ENCODE data around the gene HOXB7. TPM values are rescaled to one million over a fixed set of nuclear protein-coding genes. Genes with fewer than 3 reads are reported as not detected.

Gene HOXB7
- total RNA-seq, 4 donors from 2014 or later: 5.3 to 11.5 (median 8.4) TPM

- no peak for TF ChIP-seq CTCF (IDR thresholded peaks at IDR 0.05)
- ATAC-seq (ENCODE audit: low FRiP score) (no peak), DNase-seq (ENCODE audit: low spot score) (no peak)
These were observed 20.1 kb downstream of the HOXB7 start for GRCh38 chr17:48590607-48591161.

GRCh38 chr17:48589831-48590606 lies 20.8 kb downstream of the HOXB7 start, which contains the start of gene HOXB3:
Gene HOXB3, minus strand, starts transcription at chr17:48590241. Its CDS starts 37,767 bp downstream, at chr17:48552474.
- DNase-seq (ENCODE audit: low spot score): no peak
- ATAC-seq (ENCODE audit: low FRiP score): no peak
- no peak for TF ChIP-seq CTCF (IDR thresholded peaks at IDR 0.05)

- no peak for TF ChIP-seq CTCF (IDR thresholded peaks at IDR 0.05)
- ATAC-seq (ENCODE audit: low FRiP score) (no peak), DNase-seq (ENCODE audit: low spot score) (no peak)
These were observed 21.6 kb downstream of the HOXB7 start for GRCh38 chr17:48589060-48589830.

GRCh38 chr17:48588528-48588927 lies 22.3 kb downstream of the HOXB7 start:
- no peak for ATAC-seq (ENCODE audit: low FRiP score)
- TF ChIP-seq CTCF (IDR thresholded peaks at IDR 0.05): no peak

GRCh38 chr17:48588074-48588415 lies 22.8 kb downstream of the HOXB7 start:
- no peak for DNase-seq (ENCODE audit: low spot score)
- TF ChIP-seq CTCF (IDR thresholded peaks at IDR 0.05): no peak
- no peak for ATAC-seq (ENCODE audit: low FRiP score)

More at GRCh38 chr17:48588528-48588927, 22.3 kb downstream of the HOXB7 start:
- DNase-seq (ENCODE audit: low spot score): no peak

GRCh38 chr17:48587276-48588073 lies 23.3 kb downstream of the HOXB7 start:
- no peak for DNase-seq (ENCODE audit: low spot score)
- no peak for ATAC-seq (ENCODE audit: low FRiP score)
- TF ChIP-seq CTCF (IDR thresholded peaks at IDR 0.05): no peak

Measured in omental fat pad (tissue), 4 donors.